Measurements from ENCODE around the gene ADAMTS12. TPM values are rescaled to one million over a fixed set of nuclear protein-coding genes. Genes with fewer than 3 reads are reported as not detected.

ADAMTS12 gene
- total RNA-seq, 1 experiment from 2014 or later: 1.2 TPM

DNA sequence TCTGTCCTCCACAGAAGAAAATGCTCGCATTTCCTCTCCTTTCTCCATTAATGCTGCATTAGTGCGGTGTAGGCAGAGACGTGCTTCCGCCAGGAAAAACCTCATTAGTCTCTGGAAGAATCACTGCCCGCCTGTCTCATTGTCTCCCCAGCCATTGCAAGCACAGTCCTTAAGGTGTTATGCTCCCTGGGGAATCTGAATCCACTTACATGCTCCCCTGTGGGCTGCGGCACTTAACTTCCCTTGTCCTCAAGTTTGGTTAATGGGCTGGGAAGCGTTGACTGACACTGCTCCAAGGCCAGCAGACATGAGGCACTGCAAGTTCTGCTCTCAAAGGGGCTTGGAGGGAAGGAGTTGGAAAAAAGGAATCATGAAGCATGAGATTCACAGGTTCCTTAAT lies 409.5 kb downstream of the ADAMTS12 start:
- H3K4me1 Mint-ChIP-seq (ENCODE audit: low read depth, unreplicated experiment): no peaks in the 10 kb centered on the region
- no peak for DNase-seq
- peaks cover 12% of the 10 kb centered on the region for H3K36me3 Mint-ChIP-seq (ENCODE audit: insufficient read depth, unreplicated experiment)
- H3K9me3 Mint-ChIP-seq (ENCODE audit: low read depth, unreplicated experiment): no peaks in the 10 kb centered on the region
- no TSS peak for BruUV-seq (replicated peaks)
- H3K27ac Mint-ChIP-seq (ENCODE audit: unreplicated experiment): no peak overlapping the region
- no peak overlapping the region for H3K4me3 Mint-ChIP-seq (ENCODE audit: low read depth, unreplicated experiment)
- intact Hi-C loops (cut with micrococcal nuclease; ENCODE audit: unreplicated experiment): no loop called here
- TF ChIP-seq, protein P1, sequence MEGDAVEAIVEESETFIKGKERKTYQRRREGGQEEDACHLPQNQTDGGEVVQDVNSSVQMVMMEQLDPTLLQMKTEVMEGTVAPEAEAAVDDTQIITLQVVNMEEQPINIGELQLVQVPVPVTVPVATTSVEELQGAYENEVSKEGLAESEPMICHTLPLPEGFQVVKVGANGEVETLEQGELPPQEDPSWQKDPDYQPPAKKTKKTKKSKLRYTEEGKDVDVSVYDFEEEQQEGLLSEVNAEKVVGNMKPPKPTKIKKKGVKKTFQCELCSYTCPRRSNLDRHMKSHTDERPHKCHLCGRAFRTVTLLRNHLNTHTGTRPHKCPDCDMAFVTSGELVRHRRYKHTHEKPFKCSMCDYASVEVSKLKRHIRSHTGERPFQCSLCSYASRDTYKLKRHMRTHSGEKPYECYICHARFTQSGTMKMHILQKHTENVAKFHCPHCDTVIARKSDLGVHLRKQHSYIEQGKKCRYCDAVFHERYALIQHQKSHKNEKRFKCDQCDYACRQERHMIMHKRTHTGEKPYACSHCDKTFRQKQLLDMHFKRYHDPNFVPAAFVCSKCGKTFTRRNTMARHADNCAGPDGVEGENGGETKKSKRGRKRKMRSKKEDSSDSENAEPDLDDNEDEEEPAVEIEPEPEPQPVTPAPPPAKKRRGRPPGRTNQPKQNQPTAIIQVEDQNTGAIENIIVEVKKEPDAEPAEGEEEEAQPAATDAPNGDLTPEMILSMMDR (IDR thresholded peaks at IDR 0.05; ENCODE audit: unreplicated experiment): no peak
- H3K27me3 Mint-ChIP-seq (ENCODE audit: unreplicated experiment): no peaks in the 10 kb centered on the region
- CTCF ChIA-PET: no interaction called here

DNA sequence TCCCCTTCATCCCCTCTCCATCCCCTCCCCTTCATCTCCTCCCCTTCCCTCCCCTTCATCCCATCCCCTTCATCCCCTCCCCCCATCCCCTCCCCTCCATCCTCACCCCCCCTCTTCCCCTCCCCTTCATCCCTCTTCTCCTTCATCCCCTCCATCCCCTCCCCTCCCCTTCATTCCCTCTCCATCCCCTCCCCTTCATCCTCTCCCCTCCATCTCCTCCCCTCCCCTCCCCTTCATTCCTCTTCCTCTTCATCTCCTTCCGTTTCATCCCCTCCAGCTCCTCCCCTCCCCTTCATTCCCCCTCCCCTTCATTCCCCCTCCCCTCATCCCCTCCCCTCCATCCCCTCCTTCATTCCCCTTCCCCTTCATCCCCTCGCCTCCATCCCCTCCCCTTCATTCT lies 410.9 kb downstream of the ADAMTS12 start:
- TF ChIP-seq, protein P1 (IDR thresholded peaks at IDR 0.05; ENCODE audit: unreplicated experiment): no peak
- Mint-ChIP-seq H3K27ac (ENCODE audit: unreplicated experiment) (no peak overlapping the region), H3K9me3 (ENCODE audit: low read depth, unreplicated experiment) (no peaks in the 10 kb centered on the region), H3K4me3 (ENCODE audit: low read depth, unreplicated experiment) (no peak overlapping the region), H3K4me1 (ENCODE audit: low read depth, unreplicated experiment) (no peaks in the 10 kb centered on the region), H3K36me3 (ENCODE audit: insufficient read depth, unreplicated experiment) (peaks cover 22% of the 10 kb centered on the region), H3K27me3 (ENCODE audit: unreplicated experiment) (no peaks in the 10 kb centered on the region)
- CTCF ChIA-PET: no interaction called here
- no TSS peak for BruUV-seq (replicated peaks)
- no peak for DNase-seq
- intact Hi-C loops (cut with micrococcal nuclease; ENCODE audit: unreplicated experiment): no loop called here

DNA sequence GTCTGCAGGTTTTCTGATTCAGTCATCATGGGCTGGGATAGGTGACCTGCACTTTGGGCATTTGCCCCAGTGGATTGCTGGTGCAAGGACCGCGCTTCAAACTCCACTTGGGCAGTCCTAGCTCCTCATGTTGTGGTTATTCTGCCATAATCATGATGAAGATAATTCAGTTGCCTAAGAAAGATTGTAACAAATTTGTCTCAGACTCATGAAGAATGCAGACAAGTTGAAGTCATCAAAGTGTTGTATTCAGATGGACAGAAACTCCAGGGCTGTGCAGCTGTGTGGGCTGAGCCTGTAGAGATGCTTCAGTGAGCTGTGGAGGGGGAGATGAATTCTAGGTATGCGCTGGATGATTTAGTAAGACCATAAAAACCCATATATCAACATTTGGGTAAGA lies 412.5 kb downstream of the ADAMTS12 start:
- DNase-seq: no peak
- Mint-ChIP-seq H3K9me3 (ENCODE audit: low read depth, unreplicated experiment) (peaks cover 3% of the 10 kb centered on the region), H3K4me1 (ENCODE audit: low read depth, unreplicated experiment) (no peaks in the 10 kb centered on the region), H3K27me3 (ENCODE audit: unreplicated experiment) (no peaks in the 10 kb centered on the region), H3K27ac (ENCODE audit: unreplicated experiment) (no peak overlapping the region), H3K36me3 (ENCODE audit: insufficient read depth, unreplicated experiment) (peaks cover 35% of the 10 kb centered on the region), H3K4me3 (ENCODE audit: low read depth, unreplicated experiment) (no peak overlapping the region)
- no TSS peak for BruUV-seq (replicated peaks)
- CTCF ChIA-PET: interaction anchor here (1.4 kb wide), 1 partner anchor 491 kb away, joined by 3 read pairs; no protein-coding TSS in a partner anchor
- TF ChIP-seq, protein P1 (IDR thresholded peaks at IDR 0.05; ENCODE audit: unreplicated experiment): no peak
- intact Hi-C loops (cut with micrococcal nuclease; ENCODE audit: unreplicated experiment): no loop called here

DNA sequence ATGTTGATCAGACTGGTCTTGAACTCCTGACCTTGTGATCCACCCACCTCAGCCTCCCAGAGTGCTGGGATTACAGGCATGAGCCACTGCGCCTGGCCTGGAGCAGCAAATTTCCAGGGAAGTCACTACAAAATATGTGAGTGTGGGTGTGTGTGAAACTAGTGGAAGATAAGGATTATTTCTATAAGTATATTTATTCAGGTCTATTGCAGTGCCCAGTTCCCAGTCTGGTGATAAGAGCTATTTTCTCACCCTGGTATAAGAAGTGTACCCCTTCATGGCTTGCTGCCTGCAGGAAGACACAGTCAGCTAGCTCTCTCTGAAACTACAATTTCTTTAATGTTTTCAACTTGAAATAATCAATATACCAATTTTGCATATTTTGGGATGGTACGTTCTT lies 414.0 kb downstream of the ADAMTS12 start:
- H3K4me1 Mint-ChIP-seq (ENCODE audit: low read depth, unreplicated experiment): no peaks in the 10 kb centered on the region
- no peak overlapping the region for H3K4me3 Mint-ChIP-seq (ENCODE audit: low read depth, unreplicated experiment)
- H3K27me3 Mint-ChIP-seq (ENCODE audit: unreplicated experiment): no peaks in the 10 kb centered on the region
- DNase-seq: no peak
- peaks cover 3% of the 10 kb centered on the region for H3K9me3 Mint-ChIP-seq (ENCODE audit: low read depth, unreplicated experiment)
- intact Hi-C loops (cut with micrococcal nuclease; ENCODE audit: unreplicated experiment): no loop called here
- TF ChIP-seq, protein P1 (IDR thresholded peaks at IDR 0.05; ENCODE audit: unreplicated experiment): no peak
- BruUV-seq (replicated peaks): no TSS peak
- CTCF ChIA-PET: interaction anchor here (1.2 to 1.4 kb wide), 2 partner anchors 8 to 492 kb away, joined by 3 read pairs; no protein-coding TSS in a partner anchor
- H3K36me3 Mint-ChIP-seq (ENCODE audit: insufficient read depth, unreplicated experiment): peaks cover 44% of the 10 kb centered on the region
- no peak overlapping the region for H3K27ac Mint-ChIP-seq (ENCODE audit: unreplicated experiment)

All from Calu3 (cell line).